RWPE1 (cell line): Measurements from ENCODE around the gene PHB1.

ENCODE experiments used
- CTCF ChIA-PET: fragments of 350-600 bp; sonication (Branson Sonifier 250); formaldehyde crosslinking; extraction: SDS; loops from one replicate; lab custom pipeline; 2021; lab: Yijun Ruan, JAX
- POLR2A ChIA-PET: fragments of 400-600 bp; formaldehyde crosslinking; extraction: SDS; loops from one replicate; lab custom pipeline; 2020; ENCODE audit warnings: antibody characterized with exemption; ENCODE audit not compliant: low non-redundant PET; lab: Yijun Ruan, JAX
- DNase-seq: peaks from one replicate; pipeline ENCODE4 v3.0.0; 2012; ENCODE audit warnings: low spot score
- H3K27ac ChIP-seq: fragments of 450-650 bp; 2 replicates; pipeline ENCODE4 v1.5.1; 2017
- CTCF ChIP-seq: fragments of 450-650 bp; conservative IDR thresholded peaks from 2 replicates; pipeline ENCODE4 v1.5.1; 2017; ENCODE audit warnings: low read depth, mild to moderate bottlenecking

PHB1 gene

GRCh38 chr17:49457564-49458535 is 43.2 kb upstream of the PHB1 start:
- POLR2A ChIA-PET: no interaction called here
- CTCF ChIA-PET: interaction anchor here (0.6 to 1.4 kb wide), 6 partner anchors 13 to 99 kb away, joined by 3 to 5 read pairs (median 4); no protein-coding TSS in a partner anchor
- TF ChIP-seq CTCF: no peak
- DNase-seq: no peak
- H3K27ac ChIP-seq: peak overlapping the region; percentile 52

GRCh38 chr17:49456183-49456965 is 41.7 kb upstream of the PHB1 start:
- TF ChIP-seq CTCF: no peak
- ChIA-PET CTCF (interaction anchor here (0.6 to 1.4 kb wide), 4 partner anchors 21 to 100 kb away, joined by 3 to 5 read pairs (median 3); no protein-coding TSS in a partner anchor), POLR2A (no interaction called here)
- H3K27ac ChIP-seq: no peak overlapping the region
- no peak for DNase-seq

- no peak for TF ChIP-seq CTCF
- no peak for DNase-seq
- no peak overlapping the region for H3K27ac ChIP-seq
- ChIA-PET POLR2A (no interaction called here), CTCF (interaction anchor here (1.1 to 1.6 kb wide), 2 partner anchors 20 to 101 kb away, joined by 3 to 6 read pairs; no protein-coding TSS in a partner anchor)
Measured at GRCh38 chr17:49455272-49455861, 40.7 kb upstream of the PHB1 start.

GRCh38 chr17:49454050-49454449 is 39.4 kb upstream of the PHB1 start:
- no peak for DNase-seq
- no peak overlapping the region for H3K27ac ChIP-seq
- TF ChIP-seq CTCF: no peak
- ChIA-PET POLR2A (no interaction called here), CTCF (interaction anchor here (0.6 to 1.6 kb wide), 3 partner anchors 103 to 1503 kb away, joined by 3 to 6 read pairs (median 3); no protein-coding TSS in a partner anchor)

GRCh38 chr17:49452661-49453060 is 38.0 kb upstream of the PHB1 start:
- H3K27ac ChIP-seq: no peak overlapping the region
- no peak for TF ChIP-seq CTCF
- no peak for DNase-seq
- ChIA-PET POLR2A (no interaction called here), CTCF (interaction anchor here (1.0 kb wide), 1 partner anchor 43 kb away, joined by 3 read pairs; the partner anchor contains the start of gene NGFR)
